ENCODE measurements around the gene FAM120B.

FAM120B gene

GRCh38 chr6:170292111-170292406, 14.5 kb upstream of the FAM120B start:
- TF ChIP-seq GABPA (IDR thresholded peaks at IDR 0.05; ENCODE audit: low read depth) (no peak), REST (IDR thresholded peaks at IDR 0.05; ENCODE audit: insufficient replicate concordance, low read depth) (no peak)
- no peak overlapping the region for H3K4me3 ChIP-seq (replicated peaks; ENCODE audit: insufficient read depth, low read length)
- DNase-seq (ENCODE audit: low read depth in 1 of 2, low spot score in 1 of 2), result no peak
- H3K27ac ChIP-seq (replicated peaks), result no peak overlapping the region
- peaks cover 86% of the 10 kb centered on the region for H3K27me3 ChIP-seq (ENCODE audit: insufficient read depth, poor library complexity, severe bottlenecking)

- peaks cover 85% of the 10 kb centered on the region for H3K27me3 ChIP-seq (ENCODE audit: insufficient read depth, poor library complexity, severe bottlenecking)
- H3K27ac ChIP-seq (replicated peaks), result no peak overlapping the region
- H3K4me3 ChIP-seq (replicated peaks; ENCODE audit: insufficient read depth, low read length), result no peak overlapping the region
- TF ChIP-seq POLR2AphosphoS5 (IDR thresholded peaks at IDR 0.05; ENCODE audit: low read depth) (no peak), SPI1 (IDR thresholded peaks at IDR 0.05; ENCODE audit: borderline replicate concordance, low read depth) (no peak), GABPA (IDR thresholded peaks at IDR 0.05; ENCODE audit: low read depth) (no peak), REST (IDR thresholded peaks at IDR 0.05; ENCODE audit: insufficient replicate concordance, low read depth) (no peak)
- no peak for DNase-seq (ENCODE audit: low read depth in 1 of 2, low spot score in 1 of 2)
Measured at GRCh38 chr6:170292407-170293158, 14.0 kb upstream of the FAM120B start.

- TF ChIP-seq REST (IDR thresholded peaks at IDR 0.05; ENCODE audit: insufficient replicate concordance, low read depth) (no peak), SPI1 (IDR thresholded peaks at IDR 0.05; ENCODE audit: borderline replicate concordance, low read depth) (no peak), POLR2AphosphoS5 (IDR thresholded peaks at IDR 0.05; ENCODE audit: low read depth) (no peak), CTCF (IDR thresholded peaks at IDR 0.05; ENCODE audit: insufficient read depth, low read length) (no peak), GABPA (IDR thresholded peaks at IDR 0.05; ENCODE audit: low read depth) (no peak)
- DNase-seq (ENCODE audit: low read depth in 1 of 2, low spot score in 1 of 2), result no peak
- Histone ChIP-seq H3K4me3 (replicated peaks; ENCODE audit: insufficient read depth, low read length) (no peak overlapping the region), H3K27me3 (ENCODE audit: insufficient read depth, poor library complexity, severe bottlenecking) (peaks cover 82% of the 10 kb centered on the region), H3K27ac (replicated peaks) (no peak overlapping the region)
Measured at GRCh38 chr6:170293341-170294231, 13.0 kb upstream of the FAM120B start.

GRCh38 chr6:170294298-170294730, 12.2 kb upstream of the FAM120B start:
- H3K27ac ChIP-seq (replicated peaks), result no peak overlapping the region
- DNase-seq (ENCODE audit: low read depth in 1 of 2, low spot score in 1 of 2), result no peak
- TF ChIP-seq REST (IDR thresholded peaks at IDR 0.05; ENCODE audit: insufficient replicate concordance, low read depth) (no peak), GABPA (IDR thresholded peaks at IDR 0.05; ENCODE audit: low read depth) (no peak), CTCF (IDR thresholded peaks at IDR 0.05; ENCODE audit: insufficient read depth, low read length) (no peak), SPI1 (IDR thresholded peaks at IDR 0.05; ENCODE audit: borderline replicate concordance, low read depth) (no peak), POLR2AphosphoS5 (IDR thresholded peaks at IDR 0.05; ENCODE audit: low read depth) (no peak)
- peaks cover 81% of the 10 kb centered on the region for H3K27me3 ChIP-seq (ENCODE audit: insufficient read depth, poor library complexity, severe bottlenecking)
- H3K4me3 ChIP-seq (replicated peaks; ENCODE audit: insufficient read depth, low read length), result no peak overlapping the region

Data from HL-60 (cell line).